NCI-H2081 treated with DMSO at 0.1 percent for 48 hours (cell line): ENCODE results near the gene ARHGEF10L.

Source experiments
- DNase-seq: peaks from one replicate; lab custom pipeline; 2025; lab: John Stamatoyannopoulos, UW

The ARHGEF10L gene

DNA sequence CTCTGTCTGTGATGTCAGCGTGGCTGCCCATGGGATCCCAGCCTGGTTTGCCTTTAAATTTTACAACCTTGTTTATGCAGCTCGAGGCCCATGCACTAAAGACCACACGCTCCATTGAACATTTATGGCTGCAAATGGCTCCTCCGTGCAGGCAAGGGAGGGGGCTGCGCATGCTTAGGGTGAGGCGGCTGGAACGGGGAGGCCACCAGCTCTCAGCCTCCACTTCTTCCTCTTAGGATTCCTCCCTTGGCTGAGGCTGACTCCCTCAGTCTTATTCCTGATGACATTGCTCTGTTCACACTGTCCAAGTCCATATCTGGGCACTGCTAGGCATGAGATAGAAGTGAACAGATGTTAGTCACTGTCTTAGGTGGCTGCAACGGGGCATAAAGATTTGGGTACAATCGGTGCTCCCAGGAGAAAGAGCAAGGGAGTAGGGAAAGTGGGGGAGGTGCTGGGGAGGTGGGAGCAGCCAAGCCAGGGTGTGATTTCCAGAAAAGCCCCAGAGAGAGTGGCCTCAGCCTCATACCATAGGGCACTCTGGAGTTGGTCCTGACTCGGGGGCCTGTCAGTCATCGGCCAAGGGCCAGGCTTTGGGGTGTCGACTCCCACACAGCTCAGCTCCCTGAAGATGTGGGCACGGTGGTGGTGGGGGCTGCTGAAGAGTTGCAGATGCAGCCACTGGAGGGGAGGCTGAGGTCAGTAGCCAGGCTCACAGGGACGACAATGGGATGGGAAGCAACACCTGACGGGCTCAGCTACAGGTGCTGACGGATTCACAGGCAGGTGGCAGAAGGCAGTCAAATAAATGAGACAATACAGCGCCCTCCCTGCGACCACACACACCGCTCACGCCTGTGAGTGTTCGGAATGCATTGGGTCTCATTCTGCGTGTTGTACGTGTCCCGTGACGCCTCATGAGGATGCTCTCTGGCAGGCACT is 178.4 kb downstream of the ARHGEF10L start:
- DNase-seq, result no peak

DNA sequence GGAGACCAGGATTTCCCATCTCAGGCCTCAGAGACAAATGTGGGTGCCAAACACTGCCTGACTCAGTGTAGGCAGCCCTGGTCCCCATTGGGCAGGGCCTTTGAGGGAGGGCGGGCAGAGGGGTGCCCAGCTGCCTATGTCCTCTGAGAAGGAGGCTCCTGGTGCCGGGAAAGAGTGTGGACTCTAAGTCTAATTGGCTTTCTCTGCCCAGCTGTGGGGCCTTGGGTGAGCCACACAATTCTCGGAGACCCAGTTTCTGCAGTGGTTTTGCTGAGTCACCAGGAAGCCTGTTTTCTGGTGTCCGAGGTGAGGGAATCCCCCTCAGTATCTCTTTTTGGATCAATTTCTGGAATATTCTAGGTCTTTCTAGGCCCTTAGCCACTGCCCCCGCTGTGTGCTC is 180.4 kb downstream of the ARHGEF10L start:
- DNase-seq, result no peak

DNA sequence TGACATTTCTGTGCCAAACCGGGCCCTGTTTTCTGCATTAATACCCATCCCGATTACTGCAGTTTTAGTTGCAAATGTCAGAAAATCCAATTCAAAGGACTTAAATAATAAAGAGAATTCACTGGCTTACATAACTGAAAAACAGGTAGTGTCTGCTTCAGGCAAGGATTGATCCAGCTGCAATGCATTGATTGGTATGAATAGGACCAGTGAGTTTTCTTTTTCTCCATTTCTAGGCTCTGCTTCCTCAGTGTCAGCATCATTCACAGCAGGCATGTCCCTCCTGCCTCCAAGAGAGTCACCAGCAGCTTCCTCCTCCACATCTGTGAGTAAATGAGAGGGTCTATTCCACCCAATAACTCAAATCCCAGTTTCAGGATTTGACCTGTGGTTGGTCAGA is 181.9 kb downstream of the ARHGEF10L start:
- DNase-seq, result no peak

DNA sequence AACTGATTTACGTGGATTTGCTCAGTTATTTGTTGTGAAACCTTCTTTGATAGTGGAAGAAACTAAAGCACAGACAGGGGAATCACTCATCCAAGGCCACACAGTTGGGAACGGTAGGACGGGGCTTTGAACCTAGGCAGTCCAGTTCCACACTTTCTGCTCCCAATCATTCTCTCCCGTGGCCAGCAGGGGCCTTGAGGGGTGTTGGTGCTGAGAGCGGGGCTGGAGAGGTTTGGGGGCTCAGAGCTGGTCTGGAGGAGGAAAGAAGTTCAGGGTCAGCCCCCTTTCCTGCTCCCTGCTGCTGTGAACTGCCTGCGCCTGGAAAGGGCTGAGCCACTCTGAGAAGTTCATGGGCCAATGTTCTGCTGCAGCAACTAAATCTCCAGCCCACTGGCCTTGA is 184.2 kb downstream of the ARHGEF10L start:
- no peak for DNase-seq

GRCh38 chr1:17724150-17724549 is 184.7 kb downstream of the ARHGEF10L start:
- no peak for DNase-seq

DNA sequence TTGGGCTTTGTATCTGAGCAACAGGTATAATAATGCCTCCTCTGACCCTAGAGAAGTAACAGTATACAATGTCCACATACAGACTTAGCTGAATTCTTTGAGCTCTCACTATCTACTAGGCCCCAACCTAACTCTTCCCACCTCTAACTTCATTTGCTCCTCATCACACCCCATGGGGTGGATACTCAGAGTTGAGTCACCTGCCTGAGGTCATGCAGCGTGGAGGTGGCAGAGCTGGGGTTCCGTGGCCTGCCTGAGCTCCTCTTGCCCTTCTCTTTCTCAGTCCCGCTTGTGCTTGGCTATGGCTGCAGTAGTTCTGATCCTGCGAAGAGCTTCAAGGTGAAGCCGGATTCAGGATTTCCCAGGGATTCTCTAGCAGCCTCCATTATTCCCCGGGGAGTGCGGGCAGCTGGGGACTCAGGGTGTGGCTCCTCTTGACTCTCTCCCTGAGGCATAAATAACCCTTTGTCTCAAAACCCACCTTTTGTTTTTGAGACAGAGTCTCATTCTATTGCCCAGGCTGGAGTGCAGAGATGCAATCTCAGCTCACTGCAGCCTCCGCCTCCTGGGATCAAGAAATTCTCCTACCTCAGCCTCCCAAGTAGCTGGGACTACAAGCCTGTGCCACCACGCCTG is 185.7 kb downstream of the ARHGEF10L start:
- no peak for DNase-seq

DNA sequence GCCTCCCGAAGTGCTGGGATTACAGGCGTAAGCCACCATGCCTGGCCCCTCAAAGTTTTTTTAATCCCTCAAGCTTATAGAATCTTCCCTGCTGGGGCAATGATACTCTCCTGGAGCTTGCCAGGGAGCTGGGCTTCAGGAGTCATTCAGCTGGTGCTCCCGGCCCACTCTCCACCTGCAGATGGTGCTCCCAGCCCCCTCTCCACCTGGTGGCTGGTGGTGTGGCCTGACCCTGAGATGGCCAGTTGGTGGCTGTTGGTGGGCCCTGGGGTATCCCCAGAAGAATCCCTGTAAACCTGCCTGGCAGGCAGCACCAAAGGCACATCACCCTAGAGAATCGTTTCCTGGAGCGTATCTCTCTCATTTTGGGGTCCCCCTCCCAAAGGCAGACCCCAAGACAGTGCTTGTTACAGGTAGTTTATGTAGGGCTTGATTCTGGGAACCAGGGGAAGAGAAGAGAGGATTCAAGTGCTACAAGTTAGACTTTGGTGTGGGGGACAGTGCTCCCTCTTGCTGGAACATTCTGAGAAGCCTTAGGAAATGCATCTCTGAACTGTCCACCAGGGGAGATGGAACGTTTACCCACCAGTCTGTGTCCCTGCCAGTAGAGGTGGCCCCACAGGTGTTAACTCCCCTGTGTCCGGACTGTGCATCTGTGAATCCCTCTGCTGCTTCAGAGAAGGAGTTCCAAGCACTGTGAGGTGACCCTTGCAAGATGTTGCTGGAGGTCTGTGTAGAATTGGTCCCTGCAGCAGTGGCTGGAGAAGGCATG is 186.5 kb downstream of the ARHGEF10L start:
- DNase-seq, result no peak

GRCh38 chr1:17728123-17728712 is 188.7 kb downstream of the ARHGEF10L start:
- DNase-seq, result no peak

- no peak for DNase-seq
Observed at GRCh38 chr1:17729248-17729647, 189.8 kb downstream of the ARHGEF10L start.

GRCh38 chr1:17729909-17730308 is 190.4 kb downstream of the ARHGEF10L start:
- DNase-seq, result no peak

DNA sequence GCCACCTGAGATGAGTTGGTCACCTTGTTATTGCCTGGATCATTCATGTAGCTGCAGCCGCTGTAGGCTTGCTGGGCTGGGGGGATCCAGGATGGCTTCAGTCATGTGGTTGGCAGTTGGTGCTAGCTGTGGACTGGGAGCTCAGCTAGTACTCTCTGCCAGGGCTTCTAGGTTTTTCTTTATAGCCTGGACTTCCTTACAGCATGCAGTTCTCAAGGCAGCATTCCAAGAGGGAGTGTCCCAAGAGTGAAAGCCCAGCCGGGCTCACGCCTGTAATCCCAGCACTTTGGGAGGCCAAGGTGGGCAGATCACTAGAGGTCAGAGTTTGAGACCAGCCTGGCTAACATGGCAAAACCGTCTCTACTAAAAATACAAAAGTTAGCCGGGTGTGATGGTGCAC is 192.0 kb downstream of the ARHGEF10L start:
- DNase-seq, result no peak

GRCh38 chr1:17732475-17732874 is 193.0 kb downstream of the ARHGEF10L start:
- DNase-seq, result no peak

GRCh38 chr1:17733661-17734060 is 194.2 kb downstream of the ARHGEF10L start:
- no peak for DNase-seq

DNA sequence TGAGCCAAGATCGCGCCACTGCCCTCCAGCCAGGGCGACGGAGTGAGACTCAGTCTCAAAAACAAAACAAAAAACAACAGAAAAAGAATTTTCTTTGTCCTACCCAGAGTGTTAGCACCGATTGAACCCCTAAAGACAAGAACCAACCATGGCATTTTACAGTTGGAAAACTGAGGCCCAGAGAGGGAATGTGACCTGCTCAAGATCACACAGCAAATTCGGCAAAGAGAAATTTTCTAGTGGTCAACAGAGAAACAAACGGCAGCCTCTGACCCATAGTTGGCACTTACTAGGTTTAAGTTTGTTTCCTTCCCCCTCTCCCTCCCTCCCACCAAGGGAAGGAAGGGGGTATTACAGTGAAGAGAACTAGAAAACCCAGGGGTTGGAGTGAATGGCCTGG is 195.1 kb downstream of the ARHGEF10L start:
- DNase-seq, result no peak

GRCh38 chr1:17735348-17735747 is 195.8 kb downstream of the ARHGEF10L start:
- DNase-seq, result no peak

GRCh38 chr1:17735793-17736192 is 196.3 kb downstream of the ARHGEF10L start:
- no peak for DNase-seq

DNA sequence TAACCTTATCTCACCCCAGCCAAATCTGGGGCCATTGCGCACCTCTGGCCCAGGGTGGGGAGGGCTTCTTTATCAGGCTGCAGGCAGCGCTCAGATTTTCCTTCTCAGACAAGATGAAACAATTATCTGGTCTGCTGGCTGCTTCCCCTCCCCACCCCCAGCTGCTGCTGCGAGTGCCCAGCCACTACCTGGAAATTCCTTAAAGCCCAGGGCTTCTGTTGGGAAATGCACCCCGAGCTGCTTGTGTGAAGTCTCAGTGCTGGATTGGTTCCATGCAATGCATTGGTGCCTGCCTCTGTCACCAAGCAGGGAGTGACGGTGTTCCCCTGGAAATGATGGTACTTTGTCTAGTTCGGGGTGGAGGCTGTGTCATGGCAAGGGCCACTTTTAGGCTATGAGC is 197.1 kb downstream of the ARHGEF10L start:
- DNase-seq, result no peak

- no peak for DNase-seq
Observed at GRCh38 chr1:17739050-17739449, 199.6 kb downstream of the ARHGEF10L start.

- DNase-seq, result no peak
Observed at GRCh38 chr1:17741052-17741451, 201.6 kb downstream of the ARHGEF10L start.

- DNase-seq, result no peak
Observed at GRCh38 chr1:17742583-17742982, 203.1 kb downstream of the ARHGEF10L start.

DNA sequence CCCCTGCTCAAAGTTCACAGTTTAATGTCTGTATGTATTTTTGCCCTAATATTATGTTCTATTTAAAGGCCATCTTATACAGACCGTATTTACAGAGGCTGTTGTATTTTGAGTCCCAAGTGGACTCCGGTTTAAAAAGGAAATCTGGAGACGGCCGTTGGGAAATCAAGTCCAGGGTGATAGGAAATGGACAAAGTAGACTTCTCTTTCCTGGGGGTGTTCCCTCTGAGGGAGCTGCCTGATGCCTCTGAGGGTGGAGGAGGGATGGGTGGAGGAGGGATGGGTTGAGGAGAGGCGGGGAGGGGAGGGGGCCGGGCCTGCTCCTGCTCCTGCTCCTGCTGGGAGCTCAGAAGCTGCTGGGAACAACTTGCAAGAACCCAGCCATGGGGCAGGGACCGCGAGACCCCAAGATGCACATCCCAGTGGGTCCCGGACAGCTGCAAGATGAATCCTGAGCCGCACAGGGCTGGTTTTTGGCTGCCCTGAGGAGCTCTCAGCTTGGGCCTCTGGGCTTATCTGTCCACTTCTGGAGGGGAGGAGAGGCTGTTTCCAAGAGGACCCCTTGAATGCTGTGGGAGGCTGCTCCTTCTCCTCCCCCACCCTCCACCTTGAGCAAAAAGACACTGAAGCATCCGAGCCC is 203.6 kb downstream of the ARHGEF10L start:
- no peak for DNase-seq

- DNase-seq, result no peak
Observed at GRCh38 chr1:17743925-17744324, 204.4 kb downstream of the ARHGEF10L start.
